Pulmonary artery endothelial cell (primary cell): ENCODE data around the gene B4GALNT2. TPM values are rescaled to one million over a fixed set of nuclear protein-coding genes. Genes with fewer than 3 reads are reported as not detected.

Experiments used
- DNase-seq: peaks from one replicate; pipeline ENCODE4 v3.0.0-alpha.2; 2011; ENCODE audit warnings: low read depth, low spot score
- total RNA-seq: library from RNA; depleted of rRNA; stranded (reverse); fragments of >200 nt; gene quantifications from 2 replicates; pipeline ENCODE4 v1.2.3, GENCODE V29; 2014

B4GALNT2 gene
- total RNA-seq, 1 donor from 2014 or later: not detected

DNA sequence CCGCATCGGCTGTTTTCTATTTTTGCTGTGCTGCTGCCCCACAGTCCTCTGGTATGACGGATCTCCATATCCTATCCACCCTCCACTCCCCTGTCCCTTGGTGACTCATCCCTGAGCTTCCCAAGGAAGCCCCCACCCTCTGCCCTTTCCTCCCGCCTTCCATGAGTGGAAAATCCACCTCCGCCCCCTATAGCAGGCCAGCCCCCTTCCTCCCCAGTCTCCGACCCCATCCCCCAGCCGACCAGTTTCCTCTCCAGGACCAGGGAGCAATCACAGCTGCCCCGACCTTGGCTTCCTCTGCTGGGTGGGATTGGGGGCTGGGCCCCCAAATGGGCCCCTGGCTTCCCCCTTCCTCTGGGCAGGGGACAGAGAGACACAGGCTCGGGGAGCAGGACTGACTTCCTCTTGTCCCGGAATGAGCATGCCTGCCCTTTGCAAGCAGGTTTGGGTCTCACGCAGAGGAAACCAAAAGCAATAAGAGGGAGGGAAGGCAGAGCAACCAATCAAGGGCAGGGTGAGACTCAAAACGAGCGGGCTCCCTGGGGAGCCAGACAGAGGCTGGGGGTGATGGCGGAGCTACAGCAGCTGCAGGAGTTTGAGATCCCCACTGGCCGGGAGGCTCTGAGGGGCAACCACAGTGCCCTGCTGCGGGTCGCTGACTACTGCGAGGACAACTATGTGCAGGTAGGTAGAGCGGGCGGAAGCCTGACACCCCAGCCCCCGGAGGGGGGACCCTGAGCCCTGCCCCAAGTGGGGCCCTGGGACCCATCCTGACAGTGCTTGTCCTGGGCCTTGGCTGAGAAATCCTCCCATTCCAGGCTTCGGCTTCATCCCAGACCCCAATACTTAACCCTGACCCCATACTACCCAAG, 77.8 kb downstream of the B4GALNT2 start, which contains the start of the genes ABI3 and GNGT2:
TSS of gene ABI3 (plus strand) at position 550 of the 872 bp plus-strand sequence. CDS start at position 568, 18 bp downstream.
TSS of gene GNGT2 (minus strand) at position 417 of the 872 bp plus-strand sequence. CDS start 3,152 bp downstream, outside the sequence.
- peak; percentile 60 for DNase-seq

DNA sequence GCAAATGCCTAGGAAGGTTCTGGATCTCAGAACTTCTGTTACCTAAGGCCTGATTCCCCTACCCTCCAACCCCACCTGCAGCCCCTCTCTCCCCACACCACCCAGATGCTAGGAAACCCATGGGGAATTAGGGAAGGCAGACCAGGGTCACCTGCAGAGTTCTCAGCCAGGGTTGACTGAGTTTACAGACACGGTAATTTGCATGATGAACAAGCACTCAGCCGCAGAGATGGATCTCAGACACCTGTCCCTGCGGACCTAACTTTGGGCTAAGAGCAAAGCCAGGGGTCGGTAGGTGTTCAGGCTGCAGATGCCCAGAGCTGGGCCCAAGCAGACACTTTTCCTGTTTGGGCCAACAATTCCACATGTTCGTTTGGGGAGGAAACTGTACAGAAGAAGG, 80.8 kb downstream of the B4GALNT2 start:
- no peak for DNase-seq

DNA sequence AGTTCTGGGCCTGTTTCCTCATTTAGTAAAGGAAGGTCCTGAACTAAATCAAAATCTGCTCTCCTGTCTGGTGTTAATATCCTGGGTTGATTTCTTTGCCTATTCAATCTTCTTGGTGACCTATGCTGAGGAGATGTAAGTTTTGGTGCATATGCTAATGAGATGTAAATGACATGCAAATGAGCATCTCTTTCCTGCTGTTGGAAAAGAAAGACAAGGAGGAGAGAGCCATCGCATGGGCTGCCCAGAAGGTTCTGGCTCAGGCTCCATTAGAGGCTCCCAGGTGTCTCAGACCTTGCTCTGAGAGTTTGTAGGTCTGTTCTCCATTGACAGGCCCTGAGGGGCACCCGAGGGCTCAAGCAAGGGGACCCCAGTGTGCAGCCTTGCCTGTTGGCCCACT, 81.3 kb downstream of the B4GALNT2 start:
- DNase-seq: no peak

DNA sequence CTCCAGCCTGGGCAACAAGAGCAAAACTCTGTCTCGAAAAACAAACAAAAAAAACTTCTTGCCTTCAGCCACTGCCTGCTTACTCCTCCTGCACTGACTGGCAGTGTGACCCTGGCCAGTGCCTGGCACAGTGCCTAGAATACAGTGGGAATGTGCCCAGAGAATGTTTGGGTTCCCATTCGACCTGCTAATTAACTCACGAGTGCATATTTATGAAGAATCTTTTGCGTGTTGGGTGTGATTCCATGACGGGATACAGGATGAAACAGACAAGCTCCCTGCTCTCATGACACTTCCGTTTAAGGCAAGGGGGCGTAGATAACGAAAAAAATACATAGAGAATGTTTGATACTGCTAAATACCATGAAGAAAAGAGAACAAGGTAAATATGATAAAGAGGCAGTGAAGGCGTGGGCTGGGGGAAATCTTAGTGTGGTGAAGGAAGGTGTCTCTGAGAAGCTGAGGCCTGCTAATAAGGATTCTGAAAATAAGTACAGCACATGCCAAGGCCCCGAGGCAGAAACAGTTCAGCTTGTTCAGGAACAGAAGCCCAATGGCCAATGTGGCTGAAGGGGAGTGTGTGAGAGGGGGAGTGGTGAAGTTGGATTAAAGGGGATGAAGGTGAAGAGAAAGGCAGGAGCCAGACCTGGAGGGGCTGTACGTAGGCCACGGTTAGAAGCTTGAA, 82.2 kb downstream of the B4GALNT2 start:
- DNase-seq: no peak

DNA sequence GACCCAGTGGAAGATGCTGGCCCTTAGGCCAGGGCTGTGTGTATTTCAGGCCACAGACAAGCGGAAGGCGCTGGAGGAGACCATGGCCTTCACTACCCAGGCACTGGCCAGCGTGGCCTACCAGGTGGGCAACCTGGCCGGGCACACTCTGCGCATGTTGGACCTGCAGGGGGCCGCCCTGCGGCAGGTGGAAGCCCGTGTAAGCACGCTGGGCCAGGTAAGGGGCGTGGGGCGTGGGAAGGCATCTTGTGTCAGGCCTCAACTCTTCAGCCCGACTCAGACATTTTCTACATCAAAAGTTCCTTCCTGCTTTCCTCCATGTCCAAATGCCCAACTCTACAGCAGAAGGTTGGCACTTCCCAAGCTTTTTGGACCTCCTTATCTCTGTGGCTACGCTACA, 83.9 kb downstream of the B4GALNT2 start:
- no peak for DNase-seq

DNA sequence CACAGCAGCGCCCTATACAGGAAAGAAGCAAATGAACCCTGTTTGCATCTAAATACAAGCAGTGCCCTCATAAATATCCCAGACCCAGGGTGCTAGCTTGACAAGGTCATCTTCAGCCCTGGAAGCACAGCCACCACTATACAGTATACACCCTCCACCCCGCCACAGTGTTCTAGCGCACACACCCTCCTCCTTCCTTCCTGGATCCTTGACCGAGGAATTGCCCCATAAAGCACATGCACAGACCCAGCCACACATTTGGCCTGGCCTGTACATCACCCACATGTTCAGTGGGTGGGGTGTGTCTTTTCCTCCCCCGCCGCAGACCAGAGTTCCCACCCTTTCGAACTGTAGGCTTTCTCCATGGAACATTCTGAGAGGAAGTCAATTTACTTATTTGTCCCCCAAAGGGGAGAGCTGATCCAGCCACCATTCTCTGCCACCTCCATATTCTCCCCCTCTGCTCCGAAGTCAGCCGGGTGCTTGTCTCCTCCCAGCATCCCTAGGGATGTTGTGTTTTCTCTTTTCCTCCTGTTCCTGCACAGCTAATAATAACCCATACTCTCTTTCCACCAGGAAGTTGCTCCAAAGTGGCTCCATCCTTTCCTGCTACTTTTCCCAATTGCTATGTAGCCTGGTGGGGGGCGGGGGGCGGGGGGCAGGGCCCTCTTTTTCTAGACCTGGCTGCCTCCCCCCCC, 84.5 kb downstream of the B4GALNT2 start:
- no peak for DNase-seq

DNA sequence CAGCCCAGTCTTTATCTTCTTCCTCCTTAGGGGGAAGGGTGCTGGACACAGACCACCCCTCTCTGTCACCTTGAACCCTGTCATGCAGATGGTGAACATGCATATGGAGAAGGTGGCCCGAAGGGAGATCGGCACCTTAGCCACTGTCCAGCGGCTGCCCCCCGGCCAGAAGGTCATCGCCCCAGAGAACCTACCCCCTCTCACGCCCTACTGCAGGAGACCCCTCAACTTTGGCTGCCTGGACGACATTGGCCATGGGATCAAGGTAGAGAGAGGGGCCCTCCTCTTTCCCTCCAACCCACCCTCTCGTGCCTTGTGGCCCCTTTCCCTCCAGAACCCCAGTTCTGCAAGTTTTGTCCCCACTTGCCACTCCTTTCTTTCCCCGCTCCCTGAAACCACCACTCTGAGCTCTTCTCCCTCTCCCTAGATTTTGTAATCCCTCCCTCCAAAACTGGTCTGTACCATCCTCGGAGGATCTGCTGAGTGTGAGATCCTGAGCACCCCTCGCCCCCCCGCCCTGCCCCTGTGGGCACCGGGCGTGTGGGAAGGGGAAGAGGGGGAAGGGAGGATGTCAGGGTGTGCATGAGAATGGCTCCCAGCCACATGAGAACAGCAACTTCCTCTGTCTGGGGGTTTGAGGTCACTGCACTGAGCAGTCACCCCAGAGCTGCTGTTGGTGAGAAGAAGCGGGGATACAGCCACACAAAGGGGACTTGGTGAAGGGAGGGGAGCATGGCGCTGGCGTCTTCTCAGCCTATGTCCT, 85.3 kb downstream of the B4GALNT2 start:
- DNase-seq: no peak

DNA sequence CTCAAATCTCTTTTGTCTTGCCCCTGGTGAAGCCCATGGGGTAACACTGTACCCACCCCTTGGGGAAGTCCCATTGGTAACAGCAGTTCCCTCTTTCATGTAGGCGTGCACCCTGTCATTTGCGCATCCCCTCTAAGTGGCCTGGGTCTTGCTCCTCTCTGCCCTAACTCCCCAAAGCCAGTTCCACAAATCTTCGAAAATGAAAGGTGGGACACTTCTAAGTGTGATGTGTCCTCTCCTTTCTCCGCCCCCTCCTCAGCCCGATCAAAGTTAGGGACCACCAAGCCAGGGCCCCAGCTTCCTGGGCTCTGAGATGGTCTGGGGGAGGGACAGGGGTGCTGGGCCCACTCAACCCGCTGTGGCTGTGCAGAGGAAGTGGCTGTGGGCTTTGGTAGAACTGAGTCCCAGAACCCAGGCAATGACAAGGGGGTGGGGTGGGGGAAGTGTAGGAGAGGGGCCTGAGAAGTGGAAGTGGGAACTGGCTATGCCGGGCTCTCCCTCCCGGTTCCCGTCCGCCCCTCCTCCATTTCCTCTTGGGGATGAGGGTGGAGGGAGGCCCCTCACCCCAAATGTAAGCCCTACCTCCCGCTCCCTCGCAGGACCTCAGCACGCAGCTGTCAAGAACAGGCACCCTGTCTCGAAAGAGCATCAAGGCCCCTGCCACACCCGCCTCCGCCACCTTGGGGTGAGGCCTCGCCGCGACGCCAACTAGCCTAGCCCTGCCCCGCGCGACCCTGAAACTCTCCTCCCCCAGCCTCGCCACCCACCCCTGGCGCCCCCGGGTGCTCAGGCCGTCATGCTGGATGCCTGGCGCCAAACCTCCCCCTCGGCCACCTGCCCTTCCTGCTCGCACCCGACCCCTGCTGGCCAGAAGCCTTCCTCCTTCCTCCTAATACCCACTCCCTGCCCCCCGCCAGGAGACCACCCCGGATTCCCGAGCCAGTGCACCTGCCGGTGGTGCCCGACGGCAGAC, 86.7 kb downstream of the B4GALNT2 start:
- DNase-seq: no peak

DNA sequence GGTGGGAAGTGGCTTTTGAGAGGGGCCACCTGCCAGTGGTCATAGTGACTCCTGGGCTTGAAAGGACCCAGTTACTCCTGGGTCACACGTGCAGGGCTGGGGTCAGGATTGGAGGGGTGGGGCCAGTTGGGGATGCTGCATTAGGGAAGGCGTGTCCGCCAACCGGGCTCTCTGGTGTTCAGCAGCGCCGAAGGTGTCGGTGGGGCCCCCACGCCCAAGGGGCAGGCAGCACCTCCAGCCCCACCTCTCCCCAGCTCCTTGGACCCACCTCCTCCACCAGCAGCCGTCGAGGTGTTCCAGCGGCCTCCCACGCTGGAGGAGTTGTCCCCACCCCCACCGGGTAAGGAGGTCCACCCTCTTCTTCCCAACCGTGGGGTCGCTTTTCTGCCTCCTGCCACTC, 87.4 kb downstream of the B4GALNT2 start:
- DNase-seq: no peak

DNA sequence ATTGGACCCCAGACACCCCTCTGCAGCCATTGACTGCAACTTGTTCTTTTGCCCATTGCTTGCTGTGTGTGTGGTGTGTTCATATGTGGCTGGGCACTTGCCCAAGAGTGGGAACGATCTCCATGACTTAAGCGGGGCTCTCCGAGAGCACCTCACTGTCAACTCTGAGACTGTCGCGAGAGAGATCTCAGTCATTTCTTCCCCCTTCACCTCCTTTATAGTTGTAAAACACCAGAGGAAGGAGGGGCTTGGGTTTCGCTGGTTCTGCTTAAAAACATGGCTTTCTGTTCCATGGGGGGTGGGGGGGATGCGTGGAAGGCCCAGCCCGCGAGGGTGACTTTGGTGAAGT, 90.6 kb downstream of the B4GALNT2 start:
- DNase-seq: no peak

DNA sequence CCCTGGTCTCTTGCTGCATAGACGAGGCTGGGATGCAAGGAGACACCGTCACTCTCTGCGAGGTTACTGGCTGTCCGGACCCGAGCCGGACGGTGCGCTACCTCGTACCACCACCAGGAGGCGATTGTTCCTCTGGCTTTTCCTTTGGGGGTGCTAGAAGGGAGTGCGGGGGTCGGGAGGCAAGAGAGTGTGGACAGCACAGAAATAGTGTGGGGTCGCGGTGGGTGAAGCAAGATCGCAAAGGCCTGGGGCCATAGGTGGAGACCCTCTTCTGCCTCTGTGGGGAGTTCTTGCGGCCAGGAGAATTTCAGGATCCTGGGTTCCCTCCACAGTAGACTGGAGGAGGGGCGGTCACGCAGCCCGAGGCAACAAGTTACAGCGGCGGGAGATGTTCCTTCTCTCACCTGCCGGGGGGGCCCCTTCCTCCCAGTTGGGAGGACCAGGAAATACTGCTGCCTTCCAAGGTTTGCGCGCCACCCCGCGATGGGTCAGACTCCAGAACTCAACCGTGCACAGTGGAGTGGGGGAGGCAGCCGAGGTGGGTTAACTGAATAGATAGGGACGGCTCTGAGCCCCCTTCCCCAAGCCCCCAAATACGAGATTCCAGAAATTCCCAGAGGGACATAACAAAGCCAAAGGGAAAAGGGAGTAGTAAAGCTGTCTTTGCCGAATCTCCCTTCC, 91.1 kb downstream of the B4GALNT2 start:
- no peak for DNase-seq

DNA sequence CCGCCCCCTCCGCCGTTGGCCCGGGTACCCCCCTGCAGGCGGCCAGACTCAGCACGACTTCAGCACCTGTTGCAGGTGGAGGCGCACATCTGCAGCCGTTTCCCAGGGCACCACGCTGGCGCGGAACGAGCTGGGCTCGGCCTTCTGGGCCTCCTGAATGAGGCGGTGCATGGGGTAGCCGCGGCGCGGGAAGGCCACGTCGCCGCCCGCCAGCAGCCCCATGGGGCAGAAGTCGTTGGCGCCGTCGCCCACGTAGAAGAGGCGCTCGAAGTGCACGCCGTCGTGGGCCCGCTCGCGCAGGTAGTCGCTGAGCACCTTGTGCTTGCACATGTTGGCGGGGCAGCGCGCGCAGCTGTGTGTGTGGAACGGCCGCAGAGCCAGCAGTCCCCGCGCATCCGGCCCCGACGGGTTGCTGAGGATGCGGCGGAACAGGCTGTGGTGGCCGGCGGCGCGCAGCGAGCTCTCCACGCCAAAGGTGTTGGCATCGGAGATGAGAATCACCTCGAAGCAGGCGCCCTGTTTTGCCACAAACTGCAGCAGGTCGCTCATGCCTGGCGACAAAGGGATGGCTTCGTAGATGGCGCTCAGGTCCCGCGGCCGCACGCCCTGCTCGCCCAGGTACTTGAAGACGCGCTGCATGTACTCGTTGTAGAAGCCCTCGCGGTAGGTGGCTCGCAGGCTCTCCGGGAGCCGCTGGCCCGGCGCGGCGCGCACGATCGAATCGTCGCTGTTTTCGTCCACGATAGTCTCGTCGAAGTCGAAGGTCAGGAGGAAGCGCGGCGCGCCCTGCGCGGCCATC, 91.8 kb downstream of the B4GALNT2 start:
- DNase-seq: no peak

DNA sequence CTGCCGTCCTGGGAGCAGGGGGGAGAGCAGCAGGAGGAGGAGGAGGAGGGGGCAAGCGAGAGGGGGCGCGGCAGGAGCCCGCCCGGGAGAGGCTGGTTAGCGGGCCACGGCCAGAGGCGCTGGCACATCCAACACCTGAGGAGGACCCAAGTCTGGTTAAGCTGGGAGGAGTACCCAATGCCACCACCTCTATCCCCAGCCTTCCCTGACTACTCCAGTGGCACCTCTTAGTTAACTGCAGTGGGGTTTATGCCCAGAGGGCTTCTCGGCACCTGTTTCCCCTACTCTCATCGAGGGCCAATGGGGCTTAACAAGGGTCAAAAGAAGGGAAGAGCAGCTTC, 92.4 kb downstream of the B4GALNT2 start:
- DNase-seq: no peak

DNA sequence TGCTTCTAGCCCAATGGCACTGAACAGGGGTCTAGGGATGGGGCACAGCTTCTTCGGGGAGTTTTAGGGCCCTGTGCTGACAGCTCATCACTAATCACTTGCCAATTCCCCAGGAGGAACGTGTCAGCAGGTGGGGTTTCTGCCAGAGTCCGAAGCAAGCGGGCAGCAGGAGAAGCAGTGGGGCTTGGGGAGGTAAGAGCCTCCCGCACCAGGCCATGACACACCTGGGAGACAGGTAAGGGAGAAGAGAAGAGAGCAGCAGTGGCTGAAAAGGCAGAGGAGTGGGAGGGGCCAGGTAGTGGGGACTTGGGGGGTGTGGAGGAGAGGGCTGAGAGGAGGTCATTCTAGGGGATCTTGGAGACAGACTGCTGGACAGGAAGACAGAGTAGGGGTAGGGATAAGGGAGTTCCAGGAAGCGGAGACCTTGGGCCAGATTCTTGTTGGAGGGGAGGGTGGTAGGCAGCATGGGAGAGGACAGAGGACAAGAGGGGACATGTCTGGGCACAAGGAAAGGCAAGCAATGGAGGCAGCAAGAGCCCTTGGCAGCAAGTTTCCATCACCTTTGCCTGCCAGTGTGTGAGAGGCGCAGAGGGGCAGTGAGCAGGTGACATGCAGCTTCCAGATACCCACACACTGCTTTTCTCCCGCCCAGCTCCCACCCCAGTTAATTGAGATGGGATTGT, 93.1 kb downstream of the B4GALNT2 start:
- DNase-seq: no peak
